ENCODE results near the gene RUNX2.

RUNX2 gene

DNA sequence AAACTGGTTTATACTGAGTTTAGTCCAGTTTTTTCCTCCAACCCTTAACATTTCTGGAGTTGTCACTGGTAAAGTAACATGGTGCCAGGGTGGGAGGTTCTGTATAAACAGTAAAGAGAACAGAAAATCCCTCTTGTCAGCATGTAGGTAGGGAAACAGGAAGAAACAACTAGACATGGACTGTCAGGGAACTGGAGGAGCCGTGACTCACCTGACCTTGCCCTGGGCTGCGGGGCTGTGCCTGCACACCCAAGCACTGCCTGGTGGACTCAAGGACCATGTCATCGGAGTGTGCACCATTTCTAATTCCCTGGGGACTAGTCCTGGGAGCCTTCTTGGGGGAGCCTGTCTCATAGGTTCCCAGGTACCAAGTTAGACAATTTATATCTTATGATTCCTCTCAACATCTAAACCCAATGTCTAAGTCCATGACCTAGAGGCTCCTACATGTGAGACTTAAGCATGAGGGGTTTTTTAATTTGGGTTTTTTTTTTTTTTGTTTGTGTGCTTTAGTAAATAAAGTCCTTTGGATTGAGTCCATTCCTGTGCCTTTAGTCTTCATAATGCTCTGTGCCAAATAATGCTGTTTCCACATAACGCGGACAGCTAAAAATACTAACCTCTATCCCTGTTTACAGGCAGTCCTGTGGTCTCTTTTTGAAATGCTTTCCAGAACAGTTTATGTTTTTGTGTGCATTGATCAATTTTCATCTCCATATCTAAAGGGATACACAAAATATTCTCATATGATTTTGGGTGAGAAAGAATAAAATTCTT, 186.5 kb downstream of the RUNX2 start:
- no peak for DNase-seq (ENCODE audit: low read depth in 2 of 2)

DNA sequence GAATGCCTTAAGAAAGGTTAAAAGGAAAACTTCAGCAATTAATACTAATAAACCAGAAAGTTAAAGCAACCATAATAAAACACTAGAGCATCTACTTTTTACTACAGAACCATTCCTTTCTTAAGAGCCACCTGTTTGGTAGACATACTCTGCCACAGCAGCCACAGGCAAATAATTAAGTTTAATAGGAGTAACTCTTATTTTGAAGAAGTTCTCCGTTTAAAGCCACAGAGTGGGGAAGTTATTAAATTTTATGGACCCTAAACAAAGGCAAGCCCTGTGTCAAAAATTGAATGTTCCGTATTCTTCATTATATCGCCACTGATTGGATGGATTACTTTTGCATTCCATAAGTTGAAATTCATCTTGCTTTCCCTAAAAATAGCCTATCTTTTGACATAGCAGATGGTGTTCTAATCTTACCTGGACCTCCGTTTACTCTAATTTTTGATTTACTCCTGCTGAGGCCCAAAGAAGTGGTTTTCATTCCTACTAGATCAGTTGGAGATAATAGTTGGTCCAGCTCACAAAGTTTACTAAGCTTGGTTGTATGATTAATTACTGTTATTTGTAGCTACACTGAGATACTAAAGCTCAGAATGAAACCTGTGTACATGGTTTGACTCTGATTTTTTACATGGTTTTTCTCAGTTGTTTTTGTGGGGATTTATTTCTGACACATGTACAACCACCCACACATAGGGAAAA, 190.0 kb downstream of the RUNX2 start:
- DNase-seq (ENCODE audit: low read depth in 2 of 2): no peak

DNA sequence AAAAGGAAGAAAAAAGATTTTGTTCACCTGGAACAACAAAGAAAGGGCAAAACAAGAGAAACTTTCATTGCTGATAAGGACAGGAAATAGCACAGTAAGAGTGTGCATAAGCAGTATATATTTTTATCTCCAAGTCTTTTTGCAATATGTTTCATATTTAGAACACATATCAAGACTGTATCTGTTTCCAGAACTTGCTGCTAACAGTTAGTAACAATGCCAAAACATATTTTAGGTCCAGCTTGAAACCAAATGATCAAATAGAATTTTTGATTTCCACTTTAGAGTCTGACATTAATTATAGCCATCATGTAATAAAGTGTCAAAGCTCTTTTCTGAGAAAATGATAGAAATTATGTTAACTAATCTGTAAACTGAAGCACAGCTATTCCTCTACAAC, 193.1 kb downstream of the RUNX2 start:
- no peak for DNase-seq (ENCODE audit: low read depth in 2 of 2)

DNA sequence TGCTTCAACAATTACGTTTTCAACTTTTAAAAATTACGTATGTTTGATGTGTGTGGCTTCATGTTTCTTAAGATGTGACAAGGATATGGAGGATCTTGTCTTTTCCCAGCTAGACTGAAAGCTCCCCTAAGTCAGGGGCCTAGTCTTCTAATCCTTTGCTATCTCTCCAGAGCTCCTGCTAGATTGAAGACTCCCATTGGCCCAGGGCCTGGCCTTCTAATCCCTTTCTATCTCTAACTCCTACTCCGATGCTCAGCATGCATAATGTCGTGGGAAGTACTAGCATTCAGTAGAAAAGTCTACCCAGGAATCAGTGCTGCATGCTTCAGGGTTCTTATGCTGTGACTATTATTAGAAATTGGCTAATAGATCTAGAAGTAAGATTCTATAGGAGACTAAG, 194.4 kb downstream of the RUNX2 start:
- no peak for DNase-seq (ENCODE audit: low read depth in 2 of 2)

DNA sequence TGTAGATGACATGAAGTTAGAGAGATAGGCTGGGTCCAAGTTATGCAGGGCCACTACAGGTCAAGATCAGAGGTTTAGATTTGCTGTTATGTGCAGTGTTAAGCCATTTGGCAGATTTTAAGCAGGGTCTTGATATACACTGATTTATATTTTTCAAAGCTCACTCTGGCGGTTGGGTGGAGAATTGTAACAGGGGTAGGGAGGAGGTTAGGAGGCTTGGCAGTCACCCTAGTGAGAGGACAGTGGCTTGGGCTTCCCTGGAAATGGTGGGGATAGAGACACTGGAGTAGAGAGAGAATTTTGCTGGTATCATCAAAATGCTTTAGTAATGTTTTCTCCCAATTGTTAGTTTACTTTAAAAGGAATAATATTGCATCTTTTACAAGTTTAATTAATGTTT, 199.1 kb downstream of the RUNX2 start:
- no peak for DNase-seq (ENCODE audit: low read depth in 2 of 2)

DNA sequence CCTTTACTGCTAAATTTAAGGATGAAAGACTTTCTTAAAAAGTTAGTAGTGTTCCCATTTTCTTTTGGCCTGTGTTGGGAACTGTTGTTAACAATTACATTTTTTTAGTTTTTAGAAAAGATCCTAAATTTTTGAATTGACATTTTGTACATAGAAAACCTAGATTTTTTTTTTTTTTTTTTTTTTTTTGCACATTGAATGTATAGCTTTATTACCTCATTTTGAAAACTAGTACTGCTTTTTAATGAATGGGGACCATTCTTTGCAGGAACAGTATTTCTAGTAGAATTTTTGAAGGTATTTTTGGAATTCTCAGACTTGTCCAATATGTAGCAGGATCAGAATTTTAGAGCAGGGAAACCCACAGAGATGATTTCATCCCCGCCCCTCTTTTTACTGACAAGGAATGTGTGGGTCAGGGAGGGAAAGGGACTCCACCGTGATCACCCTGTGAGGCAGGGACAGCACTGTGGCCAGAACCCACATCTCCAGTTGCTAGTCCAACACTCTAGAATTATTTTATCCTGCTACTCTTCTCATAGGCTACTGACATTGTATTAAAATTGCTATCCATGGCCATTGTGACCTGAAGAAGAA, 204.0 kb downstream of the RUNX2 start:
- no peak for DNase-seq (ENCODE audit: low read depth in 2 of 2)

DNA sequence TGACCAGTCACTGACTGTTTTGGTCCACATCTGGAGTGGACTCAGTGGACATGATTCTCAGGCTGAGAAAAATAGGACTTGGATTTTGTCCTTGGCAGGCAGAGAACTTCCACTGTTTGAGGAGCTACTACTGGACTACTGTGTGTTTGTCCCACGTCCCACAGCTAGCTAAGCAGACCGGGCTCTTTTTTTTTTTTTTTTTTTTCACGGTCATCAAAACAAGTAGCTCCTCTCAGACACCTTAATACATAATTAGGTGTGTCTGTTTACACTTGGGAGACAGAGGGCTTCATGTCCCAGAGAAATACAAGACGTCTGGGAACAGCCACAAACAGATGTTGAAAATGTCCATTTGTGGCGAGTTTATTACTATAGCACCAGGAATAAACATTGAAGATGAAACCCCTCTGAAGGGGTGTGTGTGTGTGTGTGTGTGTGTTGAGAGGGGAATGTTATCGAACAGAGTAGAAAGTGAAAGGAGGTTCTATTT, 204.6 kb downstream of the RUNX2 start:
- no peak for DNase-seq (ENCODE audit: low read depth in 2 of 2)

DNA sequence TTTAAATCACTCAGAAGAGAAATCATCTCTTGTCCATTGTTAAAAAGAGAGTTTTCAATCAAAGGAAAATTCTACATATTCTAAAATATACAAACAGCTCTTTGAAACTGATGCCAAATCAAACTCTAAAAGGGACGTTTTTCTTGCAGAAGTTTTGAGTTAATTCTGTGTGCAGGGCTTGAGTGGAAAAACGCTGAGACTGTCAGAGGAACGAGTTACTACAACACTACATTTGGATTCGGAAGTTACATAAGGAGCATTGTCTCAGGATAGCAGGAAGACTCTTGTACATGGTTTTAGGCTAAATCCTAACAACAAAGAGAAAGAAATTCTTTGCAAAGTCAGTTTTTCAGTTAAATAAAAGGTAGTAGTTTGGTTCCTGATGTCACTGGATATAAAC, 205.3 kb downstream of the RUNX2 start:
- DNase-seq (ENCODE audit: low read depth in 2 of 2): no peak

DNA sequence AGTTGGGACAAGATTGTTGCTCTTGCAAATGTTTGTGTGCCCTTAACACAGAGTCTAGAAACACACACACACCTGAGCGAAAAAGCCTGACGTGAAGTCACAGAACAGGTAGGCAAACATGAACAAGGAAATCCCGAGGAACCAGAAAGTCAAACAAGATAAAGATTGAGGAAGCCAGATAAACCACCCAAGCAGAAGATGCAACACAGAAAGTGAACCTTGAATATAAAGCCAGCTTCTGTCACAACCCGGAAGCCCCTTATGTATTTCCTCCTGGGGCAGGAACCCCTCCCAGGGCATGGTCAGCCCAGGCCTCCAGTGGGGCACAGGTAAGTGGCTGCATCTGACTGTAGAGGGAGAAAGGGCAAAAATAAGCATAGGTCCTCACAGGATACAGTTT, 207.8 kb downstream of the RUNX2 start:
- DNase-seq (ENCODE audit: low read depth in 2 of 2): no peak

DNA sequence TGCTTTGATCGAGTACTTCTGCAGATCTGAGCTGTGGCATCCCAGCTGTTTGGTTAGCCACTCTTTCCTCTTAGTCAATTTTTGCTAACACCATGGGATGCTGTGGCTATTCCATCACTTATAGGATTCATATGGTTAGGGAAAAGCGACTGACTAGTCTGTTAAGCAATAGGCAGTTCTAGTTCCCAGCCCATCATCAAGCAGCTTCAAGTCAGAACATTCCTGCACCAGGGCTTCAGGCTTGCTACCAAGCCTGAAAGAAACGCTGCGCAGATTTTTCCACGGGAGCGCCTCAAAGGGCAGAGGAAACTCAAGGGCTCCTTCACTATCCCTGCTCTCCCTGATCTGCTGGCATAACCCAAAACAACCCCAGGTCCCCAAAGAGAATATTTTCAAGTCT, 209.4 kb downstream of the RUNX2 start:
- no peak for DNase-seq (ENCODE audit: low read depth in 2 of 2)

DNA sequence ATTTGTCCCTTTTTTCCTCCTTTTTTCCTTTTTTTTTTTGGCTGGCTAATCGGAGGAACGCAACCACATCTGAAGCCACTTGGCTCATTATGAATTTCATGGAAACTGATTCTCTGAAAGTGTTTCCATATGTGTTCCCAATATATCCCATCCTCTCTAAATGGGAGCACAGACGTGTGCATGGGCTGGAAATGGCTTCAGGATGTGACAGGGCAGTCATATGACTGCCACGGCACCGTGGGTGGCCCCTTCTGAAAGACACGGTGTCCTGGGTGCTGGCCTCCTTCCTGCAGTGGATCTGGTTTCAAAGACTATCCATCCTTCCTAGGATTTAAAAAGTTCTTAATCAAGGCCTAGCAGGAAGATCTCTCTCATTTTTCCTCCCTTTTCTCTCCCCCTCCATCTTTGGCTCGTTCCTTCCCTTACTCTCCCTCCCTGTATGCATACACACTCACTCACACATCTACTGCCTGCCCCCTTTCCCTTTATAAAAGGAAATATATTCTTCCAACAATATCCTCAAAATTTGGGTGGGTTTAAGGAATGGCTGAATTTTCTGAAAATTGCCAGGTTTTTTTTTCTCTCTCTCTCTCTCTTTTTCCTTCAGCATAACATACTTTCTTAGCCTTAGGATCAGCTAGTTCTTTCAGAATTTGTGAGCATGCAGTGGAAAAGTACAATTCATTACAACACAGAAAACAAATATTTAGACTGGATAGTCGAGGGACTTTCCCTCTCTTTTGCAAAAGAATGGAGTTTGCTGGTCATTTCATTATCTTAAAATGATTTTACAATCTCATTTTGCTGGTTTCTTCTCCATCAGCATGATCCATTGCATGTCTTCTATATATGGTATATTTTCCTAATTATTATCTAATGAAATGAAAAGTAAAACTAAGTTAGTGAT, 210.8 kb downstream of the RUNX2 start:
- DNase-seq (ENCODE audit: low read depth in 2 of 2): no peak

DNA sequence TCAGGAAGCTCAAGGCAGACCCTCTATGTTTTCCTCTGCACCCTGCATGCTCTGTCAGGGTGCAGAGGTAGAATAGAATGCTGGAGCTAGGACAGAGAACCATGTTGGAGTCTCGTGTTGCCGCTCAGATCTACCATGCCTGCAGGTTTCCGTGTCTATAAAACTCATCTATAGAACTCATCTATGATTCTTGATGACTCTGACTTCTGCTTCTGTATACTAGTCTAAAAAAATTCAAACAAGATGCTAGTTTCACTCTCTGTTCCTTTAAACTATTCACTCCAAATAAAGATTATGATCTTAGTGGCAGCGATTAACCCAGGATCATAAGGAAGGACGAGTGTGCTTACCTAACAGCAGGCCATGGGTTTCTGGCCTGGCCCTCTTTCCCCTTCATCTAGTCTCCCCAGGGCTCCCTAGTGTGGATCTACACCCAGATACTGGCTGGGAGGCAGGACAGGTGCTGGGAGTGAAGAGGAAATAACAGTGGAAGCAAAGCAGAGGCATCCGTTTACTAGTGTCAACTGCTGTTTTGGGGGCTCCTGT, 212.3 kb downstream of the RUNX2 start:
- no peak for DNase-seq (ENCODE audit: low read depth in 2 of 2)

DNA sequence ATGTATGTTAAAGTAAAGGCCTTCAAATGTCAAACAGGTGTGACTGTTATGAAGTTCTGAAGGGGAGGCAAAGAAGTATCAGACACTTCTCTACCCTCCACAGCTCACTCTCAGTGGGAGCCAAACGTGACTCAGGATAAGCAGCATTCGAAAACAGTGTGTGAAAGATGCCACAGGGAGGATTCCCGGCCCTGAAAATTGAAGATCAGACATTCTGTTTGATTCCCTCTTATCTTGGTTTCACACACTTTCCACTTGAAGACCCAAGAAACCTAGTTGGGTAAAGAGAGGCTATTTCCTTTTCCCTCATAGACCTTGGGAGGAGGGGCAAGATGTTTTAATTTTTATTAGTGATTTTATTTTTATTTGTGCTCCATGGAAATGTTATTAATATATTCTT, 213.8 kb downstream of the RUNX2 start:
- DNase-seq (ENCODE audit: low read depth in 2 of 2): no peak

DNA sequence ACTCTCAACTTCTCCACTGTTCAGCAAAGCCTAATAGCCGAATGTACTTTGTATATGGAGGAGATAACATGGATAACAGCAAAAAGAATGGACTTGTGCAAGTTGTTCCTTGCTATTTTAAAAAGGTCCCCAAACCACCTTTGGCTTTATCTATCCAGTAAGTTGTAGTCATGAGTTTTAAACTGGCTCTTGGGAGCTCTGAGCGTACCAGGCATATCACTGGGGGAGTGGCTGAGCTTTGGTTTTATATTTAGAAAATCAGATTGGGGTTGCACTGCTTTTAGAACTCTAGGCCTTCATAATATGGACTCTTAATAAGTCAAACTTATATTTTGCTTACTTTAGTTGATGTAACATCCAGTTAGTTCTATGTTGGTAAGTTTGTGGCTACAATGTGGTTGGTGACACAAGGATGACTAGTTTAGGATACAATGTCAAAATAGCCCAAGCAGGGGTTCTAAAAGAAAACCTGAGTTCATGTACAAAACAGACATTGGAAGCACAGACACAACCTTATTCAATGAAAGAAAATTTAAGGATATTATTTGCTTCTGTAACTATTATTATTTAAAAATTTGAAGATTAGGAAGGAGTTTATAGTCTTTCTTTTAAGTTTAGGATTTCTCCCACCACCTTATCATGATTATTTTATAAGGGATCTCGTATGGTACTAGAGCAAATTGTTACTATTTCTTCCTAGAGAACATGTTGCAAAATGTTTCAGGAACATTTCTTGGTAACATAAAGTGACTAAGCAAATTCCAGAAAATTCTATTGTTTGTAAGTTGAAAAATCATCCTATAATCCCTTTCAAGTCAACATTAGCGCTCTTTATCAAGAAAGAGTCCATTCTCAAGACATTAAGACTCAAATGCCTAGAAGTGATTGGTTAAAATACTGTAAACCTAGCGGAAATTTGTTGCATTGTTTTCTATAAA, 215.4 kb downstream of the RUNX2 start:
- no peak for DNase-seq (ENCODE audit: low read depth in 2 of 2)

DNA sequence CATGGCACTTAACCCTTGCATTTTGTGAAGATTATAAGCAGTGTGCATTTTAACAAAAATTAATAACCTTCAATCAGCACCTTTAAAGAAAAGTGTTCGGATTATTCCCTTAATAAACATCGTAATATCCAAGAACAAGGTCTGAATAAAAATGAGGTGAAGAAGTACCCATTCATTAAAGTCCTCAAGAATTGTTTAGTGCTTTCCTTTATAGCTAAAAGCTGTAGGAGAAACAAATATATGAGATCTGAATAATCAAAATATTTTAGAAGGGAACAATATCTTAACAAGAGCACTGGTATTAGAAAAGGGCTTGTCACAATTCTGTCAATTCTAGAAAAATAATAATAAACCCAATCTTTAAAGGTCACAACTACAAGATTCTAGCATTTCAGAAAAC, 217.3 kb downstream of the RUNX2 start:
- no peak for DNase-seq (ENCODE audit: low read depth in 2 of 2)

DNA sequence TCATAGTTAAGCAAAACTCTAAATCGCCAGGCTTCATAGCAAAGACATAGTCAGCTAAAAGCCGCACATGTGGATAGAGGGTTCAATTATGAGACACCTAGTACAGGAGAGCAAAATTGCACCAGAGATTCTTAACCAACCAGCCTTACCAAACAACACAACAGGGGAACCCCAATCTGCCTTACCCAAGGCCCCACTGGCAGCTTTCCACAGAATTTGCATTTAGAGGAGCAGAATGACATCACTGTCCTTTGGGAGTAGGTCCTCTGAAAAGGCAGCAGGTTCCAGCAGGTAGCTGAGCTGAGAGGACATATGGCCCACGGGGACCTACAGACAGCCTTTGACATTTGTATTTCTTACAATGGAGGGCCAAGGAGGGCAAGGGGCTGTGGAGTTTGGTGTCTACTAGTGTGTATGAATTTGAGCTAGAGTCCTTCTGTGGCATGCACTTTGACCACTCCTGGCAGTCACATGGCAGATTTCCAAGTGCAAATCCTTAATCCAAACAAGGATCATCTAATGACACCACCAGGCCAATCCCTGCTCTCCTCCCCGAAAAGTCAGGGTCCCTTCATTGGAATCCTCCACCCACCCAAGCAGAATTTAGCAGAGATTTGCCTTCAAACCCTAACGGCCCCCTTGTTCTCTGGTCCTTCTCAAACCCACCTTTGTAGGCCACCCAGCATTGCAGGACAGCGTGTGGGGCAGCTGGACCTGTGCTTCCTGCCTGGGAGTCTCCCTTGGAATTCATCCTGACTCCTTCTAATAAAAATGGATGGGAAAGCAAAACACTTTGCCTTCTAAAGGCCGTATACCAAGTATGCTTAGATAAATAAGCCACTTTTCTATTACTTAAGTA, 220.8 kb downstream of the RUNX2 start:
- no peak for DNase-seq (ENCODE audit: low read depth in 2 of 2)

DNA sequence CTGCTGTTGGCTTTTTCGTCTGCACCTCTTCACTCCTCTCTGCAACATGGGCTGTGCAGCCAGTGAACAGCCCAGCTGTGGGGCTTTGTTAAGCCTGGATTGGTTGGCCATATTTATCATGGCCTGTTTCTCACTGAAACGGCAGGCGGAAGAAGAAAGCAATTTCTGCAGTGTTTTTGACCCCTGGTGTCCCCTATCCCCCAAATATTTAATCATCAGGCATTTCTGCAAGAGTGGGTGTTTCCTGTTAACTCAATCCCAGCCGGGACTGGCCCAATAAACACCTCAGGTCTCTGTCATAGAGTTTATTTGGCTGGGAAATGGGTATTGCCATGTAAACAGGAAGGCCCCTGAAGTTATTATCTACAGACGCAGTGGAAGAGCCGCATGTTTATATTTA, 224.4 kb downstream of the RUNX2 start:
- no peak for DNase-seq (ENCODE audit: low read depth in 2 of 2)

DNA sequence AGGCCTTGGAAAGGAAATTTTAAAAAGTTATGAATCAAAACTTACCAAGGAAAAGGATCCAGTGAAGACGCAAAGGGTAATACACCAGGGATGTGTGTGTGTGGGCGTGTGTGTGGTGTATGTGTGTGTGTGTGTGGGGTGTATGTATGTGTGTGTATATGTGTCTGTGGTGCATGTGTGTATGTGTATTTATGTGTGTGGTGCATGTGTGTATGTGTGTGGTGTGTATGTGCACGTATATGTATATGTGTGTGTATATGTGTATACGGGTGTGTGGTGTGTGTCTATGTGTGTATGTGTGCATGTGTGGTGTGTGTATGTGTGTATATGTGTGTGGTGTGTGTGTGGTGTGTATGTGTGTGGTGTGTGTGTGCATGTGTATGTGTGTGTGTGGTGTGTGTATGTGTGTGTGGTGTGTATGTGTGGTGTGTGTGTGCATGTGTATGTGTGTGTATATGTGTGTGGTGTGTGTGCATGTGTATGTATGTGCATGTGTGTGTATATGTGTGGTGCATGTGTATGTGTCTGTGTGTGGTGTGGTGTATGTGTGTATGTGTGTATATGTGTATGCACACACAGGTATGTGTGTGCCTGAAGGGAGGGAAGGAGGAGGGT, 225.7 kb downstream of the RUNX2 start:
- DNase-seq (ENCODE audit: low read depth in 2 of 2): no peak

DNA sequence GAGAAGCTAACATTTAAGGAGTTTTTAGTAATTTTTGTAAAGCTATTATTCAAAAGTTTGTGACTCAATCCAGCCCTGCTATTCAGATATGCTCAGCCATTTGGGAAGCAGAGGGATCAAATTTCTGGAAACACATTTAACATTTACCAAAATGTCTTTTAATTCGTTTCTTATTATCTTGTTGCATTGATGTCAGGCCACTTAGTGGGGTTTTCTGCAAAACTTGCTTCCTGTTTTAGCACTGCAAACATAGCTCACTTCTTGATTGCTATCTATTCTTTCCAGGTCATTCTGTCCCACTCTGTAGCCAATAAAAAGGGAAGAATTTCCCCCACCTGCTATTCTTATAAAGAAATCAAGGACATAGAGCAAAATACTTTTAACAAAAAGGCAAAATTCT, 226.5 kb downstream of the RUNX2 start:
- no peak for DNase-seq (ENCODE audit: low read depth in 2 of 2)

All from stimulated activated CD4-positive, alpha-beta T cell treated with anti-CD3 and anti-CD28 coated beads, Interleukin-12 subunit alpha, Interleukin-12 subunit beta, amount 100 ng/mL, for 24 hours (primary cell).